Testis (tissue), 2 donors: ENCODE measurements around the gene ECHS1.

Source experiments
- CTCF ChIP-seq, 3 experiments: fragments of 450-650 bp in 2 of 3; fragments of 200-600 bp in 1 of 3; sonication (generic) in 1 of 3; IDR thresholded peaks; one replicate each; pipeline ENCODE4 v1.5.1; 2016 to 2019; ENCODE audit warnings: antibody characterized with exemption in 3 of 3, mild to moderate bottlenecking in 2 of 3, moderate library complexity in 1 of 3
- POLR2A ChIP-seq: fragments of 450-650 bp; IDR thresholded peaks from one replicate; pipeline ENCODE4 v1.6.1; 2017; ENCODE audit warnings: antibody characterized with exemption, mild to moderate bottlenecking, moderate library complexity

- TF ChIP-seq CTCF (IDR thresholded peaks at IDR 0.05) (no peak), POLR2A (no peak)
Measured at GRCh38 chr10:133314911-133315310, 58.2 kb downstream of the ECHS1 start.
